Astrocyte (in vitro differentiated cells and primary cell): ENCODE results near the gene PCMT1. TPM values are rescaled to one million over a fixed set of nuclear protein-coding genes. Genes with fewer than 3 reads are reported as not detected.

Experiments used
- DNase-seq: peaks from one replicate; pipeline ENCODE4 v3.0.0-alpha.2; 2010; ENCODE audit warnings: low read depth
- FAIRE-seq: peaks from 2 replicates; lab custom pipeline; 2011; peaks lifted over from hg19 to GRCh38; lab: Jason Lieb, UNC
- H2AFZ ChIP-seq: 2 replicates; pipeline ENCODE4 v1.6.0; 2012; ENCODE audit warnings: low read depth, low read length, inconsistent platforms
- H3K27ac ChIP-seq: 2 replicates; pipeline ENCODE4 v1.5.1; 2011; ENCODE audit warnings: low read depth, low read length, inconsistent platforms
- H3K27me3 ChIP-seq: 2 replicates; pipeline ENCODE4 v1.6.0; 2011; ENCODE audit warnings: low read length, inconsistent platforms; ENCODE audit not compliant: insufficient read depth
- H3K36me3 ChIP-seq: 2 replicates; pipeline ENCODE4 v1.5.1; 2011; ENCODE audit warnings: low read length, inconsistent platforms; ENCODE audit not compliant: insufficient read depth
- H3K4me1 ChIP-seq: 2 replicates; pipeline ENCODE4 v1.5.1; 2011; ENCODE audit warnings: low read length, inconsistent platforms; ENCODE audit not compliant: insufficient read depth
- H3K4me2 ChIP-seq: 2 replicates; pipeline ENCODE4 v1.6.0; 2012; ENCODE audit warnings: low read length, inconsistent platforms
- H3K4me3 ChIP-seq: 2 replicates; pipeline ENCODE4 v1.5.1; 2011; ENCODE audit warnings: low read depth, mild to moderate bottlenecking, low read length, inconsistent platforms; ENCODE audit not compliant: insufficient read depth
- H3K79me2 ChIP-seq: 2 replicates; pipeline ENCODE4 v1.6.0; 2012; ENCODE audit warnings: mild to moderate bottlenecking, low read length, inconsistent platforms; ENCODE audit not compliant: insufficient read depth
- H3K9ac ChIP-seq: 2 replicates; pipeline ENCODE4 v1.6.0; 2012; ENCODE audit warnings: mild to moderate bottlenecking, low read length, inconsistent platforms
- H3K9me3 ChIP-seq: 2 replicates; pipeline ENCODE4 v1.5.1; 2012; ENCODE audit warnings: low read depth, mild to moderate bottlenecking, low read length, inconsistent platforms; ENCODE audit not compliant: insufficient read depth
- H4K20me1 ChIP-seq: 2 replicates; pipeline ENCODE4 v1.6.0; 2012; ENCODE audit warnings: low read length, inconsistent platforms; ENCODE audit not compliant: insufficient read depth
- H3K27ac Mint-ChIP-seq: one replicate; pipeline ENCODE4 v1.8.0; 2021; ENCODE audit warnings: mild to moderate bottlenecking, mixed read lengths; ENCODE audit not compliant: unreplicated experiment
- H3K27me3 Mint-ChIP-seq: one replicate; pipeline ENCODE4 v1.8.0; 2021; ENCODE audit warnings: low read depth, mixed read lengths; ENCODE audit not compliant: unreplicated experiment
- H3K36me3 Mint-ChIP-seq: one replicate; pipeline ENCODE4 v1.8.0; 2021; ENCODE audit warnings: low read depth, mixed read lengths; ENCODE audit not compliant: unreplicated experiment
- H3K4me1 Mint-ChIP-seq: one replicate; pipeline ENCODE4 v1.8.0; 2021; ENCODE audit warnings: low read depth, mixed read lengths; ENCODE audit not compliant: unreplicated experiment
- H3K4me3 Mint-ChIP-seq: one replicate; pipeline ENCODE4 v1.8.0; 2021; ENCODE audit warnings: mild to moderate bottlenecking, moderate library complexity, mixed read lengths; ENCODE audit not compliant: unreplicated experiment
- H3K9me3 Mint-ChIP-seq: one replicate; pipeline ENCODE4 v1.8.0; 2021; ENCODE audit warnings: mild to moderate bottlenecking, mixed read lengths; ENCODE audit not compliant: unreplicated experiment
- EZH2 ChIP-seq: IDR thresholded peaks from 2 replicates; pipeline ENCODE4 v1.6.1; 2012; ENCODE audit warnings: mild to moderate bottlenecking, low read length, inconsistent platforms; ENCODE audit not compliant: insufficient read depth
- total RNA-seq: library from RNA; stranded (reverse); gene quantifications from 2 replicates; pipeline ENCODE4 v1.2.1, GENCODE V29; 2021
- TF ChIP-seq, protein P1 (sequence below): IDR thresholded peaks from 2 replicates; pipeline ENCODE4 v1.5.1; 2011; ENCODE audit warnings: low read depth, mild to moderate bottlenecking, inconsistent platforms, low read length, moderate library complexity; ENCODE audit not compliant: insufficient read depth

The PCMT1 gene
- total RNA-seq, 1 donor from 2014 or later: 127 TPM

DNA sequence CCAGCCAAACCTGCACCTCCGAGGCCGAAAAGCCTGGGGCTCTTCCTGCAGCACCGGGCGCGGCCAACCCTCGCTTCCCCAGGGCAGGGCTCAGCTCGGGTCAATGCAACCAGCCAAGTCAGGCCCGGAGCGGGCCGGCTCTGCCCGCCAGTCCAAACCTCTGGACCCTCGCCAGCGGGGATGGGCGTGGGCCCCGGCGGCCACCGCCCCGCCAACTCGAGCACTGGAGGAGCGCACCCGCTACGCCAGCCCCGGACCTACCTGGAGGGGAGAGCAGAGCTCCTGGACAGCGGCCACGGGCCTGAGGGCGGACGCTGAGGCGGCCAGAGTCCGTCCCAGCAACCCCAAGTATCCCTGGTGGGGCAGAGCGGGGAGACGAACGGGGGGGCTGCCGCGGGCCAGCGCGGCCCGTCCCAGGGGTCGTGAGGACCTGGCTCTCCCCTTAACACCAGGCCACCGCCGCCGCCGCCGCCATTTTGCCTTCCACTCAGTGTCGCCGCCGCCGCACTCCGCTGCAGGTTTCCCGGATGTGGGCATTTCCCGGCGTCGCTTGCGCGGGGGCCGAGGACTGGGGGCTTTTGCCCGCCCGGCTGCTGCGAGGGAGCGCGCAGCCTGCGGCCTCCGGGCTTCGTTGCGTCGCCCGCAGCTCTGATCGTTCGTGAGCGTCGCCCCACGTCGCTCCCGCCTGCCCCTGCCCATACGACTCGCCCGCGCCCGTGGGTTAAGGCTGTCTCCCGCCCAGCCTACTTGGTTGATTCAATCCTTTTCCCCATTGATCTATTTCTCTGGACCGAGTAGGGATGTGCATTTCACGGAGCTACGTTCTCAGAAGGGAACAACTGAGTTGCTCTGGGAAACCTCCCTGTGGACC lies 31.7 kb upstream of the PCMT1 start, which contains the start of gene LATS1:
Gene LATS1 (minus strand): TSS at position 514 of the 871 bp plus-strand sequence. CDS start 15,975 bp downstream, outside the sequence.
- H3K4me2 ChIP-seq: peak within 1 kb of the TSS; percentile 93
- peaks cover 56% of the 10 kb centered on the region for H3K79me2 ChIP-seq
- DNase-seq: peak; percentile 70

DNA sequence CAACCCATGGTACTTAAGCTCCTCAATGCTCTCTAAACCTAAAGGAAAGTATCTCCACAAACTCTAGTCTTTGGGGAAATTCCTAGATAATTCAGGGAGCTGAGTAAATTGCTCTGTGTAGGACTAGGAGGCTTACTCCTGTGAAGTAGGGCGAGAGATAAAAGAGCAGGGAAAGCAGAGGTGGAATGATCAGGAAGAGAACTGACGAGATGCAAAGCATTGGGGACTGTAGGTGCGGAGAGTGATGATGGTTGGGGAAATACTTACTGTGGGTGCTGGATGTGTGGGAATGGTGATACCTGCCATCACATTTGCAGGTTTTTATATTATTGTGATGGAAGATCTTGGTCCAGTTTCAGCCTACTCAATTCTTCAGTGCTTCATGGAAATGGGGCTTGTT lies 30.0 kb upstream of the PCMT1 start:
- no peak overlapping the region for H3K27ac Mint-ChIP-seq
- Histone ChIP-seq H3K27me3 (no peaks in the 10 kb centered on the region), H2AFZ (no peak overlapping the region), H3K4me3 (no peak overlapping the region), H3K36me3 (no peaks in the 10 kb centered on the region), H4K20me1 (peaks cover 16% of the 10 kb centered on the region), H3K9me3 (no peaks in the 10 kb centered on the region), H3K9ac (no peak overlapping the region), H3K27ac (no peak overlapping the region), H3K79me2 (peaks cover 40% of the 10 kb centered on the region), H3K4me1 (peaks cover 8% of the 10 kb centered on the region), H3K4me2 (no peak overlapping the region)
- no peaks in the 10 kb centered on the region for H3K36me3 Mint-ChIP-seq
- H3K4me3 Mint-ChIP-seq: no peak overlapping the region
- TF ChIP-seq, protein P1, sequence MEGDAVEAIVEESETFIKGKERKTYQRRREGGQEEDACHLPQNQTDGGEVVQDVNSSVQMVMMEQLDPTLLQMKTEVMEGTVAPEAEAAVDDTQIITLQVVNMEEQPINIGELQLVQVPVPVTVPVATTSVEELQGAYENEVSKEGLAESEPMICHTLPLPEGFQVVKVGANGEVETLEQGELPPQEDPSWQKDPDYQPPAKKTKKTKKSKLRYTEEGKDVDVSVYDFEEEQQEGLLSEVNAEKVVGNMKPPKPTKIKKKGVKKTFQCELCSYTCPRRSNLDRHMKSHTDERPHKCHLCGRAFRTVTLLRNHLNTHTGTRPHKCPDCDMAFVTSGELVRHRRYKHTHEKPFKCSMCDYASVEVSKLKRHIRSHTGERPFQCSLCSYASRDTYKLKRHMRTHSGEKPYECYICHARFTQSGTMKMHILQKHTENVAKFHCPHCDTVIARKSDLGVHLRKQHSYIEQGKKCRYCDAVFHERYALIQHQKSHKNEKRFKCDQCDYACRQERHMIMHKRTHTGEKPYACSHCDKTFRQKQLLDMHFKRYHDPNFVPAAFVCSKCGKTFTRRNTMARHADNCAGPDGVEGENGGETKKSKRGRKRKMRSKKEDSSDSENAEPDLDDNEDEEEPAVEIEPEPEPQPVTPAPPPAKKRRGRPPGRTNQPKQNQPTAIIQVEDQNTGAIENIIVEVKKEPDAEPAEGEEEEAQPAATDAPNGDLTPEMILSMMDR: no peak
- no peak for TF ChIP-seq EZH2
- no peak for FAIRE-seq
- H3K4me1 Mint-ChIP-seq: peaks cover 11% of the 10 kb centered on the region
- H3K9me3 Mint-ChIP-seq: no peaks in the 10 kb centered on the region
- no peak for DNase-seq
- no peaks in the 10 kb centered on the region for H3K27me3 Mint-ChIP-seq

More for the DNA sequence above, 31.7 kb upstream of the PCMT1 start, which contains the start of gene LATS1:
- peak within 1 kb of the TSS; percentile 95 for H3K27ac ChIP-seq
- peak within 1 kb of the TSS; percentile 81 for H3K4me3 ChIP-seq
- peaks cover 24% of the 10 kb centered on the region for H4K20me1 ChIP-seq
- peak within 1 kb of the TSS; percentile 96 for H3K4me3 Mint-ChIP-seq
- no peaks in the 10 kb centered on the region for H3K36me3 Mint-ChIP-seq
- peak within 1 kb of the TSS; percentile 95 for H3K27ac Mint-ChIP-seq
- no peaks in the 10 kb centered on the region for H3K27me3 Mint-ChIP-seq
- no peak for TF ChIP-seq EZH2
- no peaks in the 10 kb centered on the region for H3K36me3 ChIP-seq
- no peaks in the 10 kb centered on the region for H3K27me3 ChIP-seq
- H3K9me3 Mint-ChIP-seq: no peaks in the 10 kb centered on the region
- H2AFZ ChIP-seq: peak within 1 kb of the TSS; percentile 85
- no peak for FAIRE-seq
- H3K4me1 Mint-ChIP-seq: peaks cover 11% of the 10 kb centered on the region
- peak within 1 kb of the TSS; percentile 99 for H3K9ac ChIP-seq
- H3K9me3 ChIP-seq: no peaks in the 10 kb centered on the region
- peaks cover 8% of the 10 kb centered on the region for H3K4me1 ChIP-seq

DNA sequence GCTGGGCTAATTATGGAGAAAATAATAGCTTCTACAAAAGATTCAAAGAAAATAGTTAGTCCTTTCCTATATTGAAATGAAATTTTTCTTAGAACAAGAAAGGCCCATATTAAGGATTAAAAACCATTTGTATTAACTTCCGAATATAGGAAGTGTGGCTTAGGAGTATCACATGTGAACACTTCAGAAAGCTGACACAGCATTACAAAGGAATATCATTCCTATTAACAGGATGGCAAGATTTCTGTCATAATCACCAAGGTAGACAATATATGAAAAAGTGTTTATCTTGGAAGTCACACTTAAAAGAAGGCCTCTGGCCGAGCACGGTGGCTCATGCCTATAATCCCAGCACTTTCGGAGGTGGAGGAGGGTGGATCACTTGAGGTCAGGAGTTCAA lies 26.3 kb upstream of the PCMT1 start:
- Histone ChIP-seq H2AFZ (no peak overlapping the region), H3K4me2 (no peak overlapping the region), H3K79me2 (peaks cover 4% of the 10 kb centered on the region), H3K4me3 (no peak overlapping the region), H4K20me1 (no peaks in the 10 kb centered on the region), H3K36me3 (peaks cover 12% of the 10 kb centered on the region), H3K9ac (no peak overlapping the region), H3K27ac (no peak overlapping the region), H3K27me3 (no peaks in the 10 kb centered on the region), H3K9me3 (no peaks in the 10 kb centered on the region), H3K4me1 (no peaks in the 10 kb centered on the region)
- Mint-ChIP-seq H3K4me1 (peaks cover 2% of the 10 kb centered on the region), H3K4me3 (no peak overlapping the region), H3K9me3 (no peaks in the 10 kb centered on the region), H3K36me3 (no peaks in the 10 kb centered on the region), H3K27ac (no peak overlapping the region), H3K27me3 (no peaks in the 10 kb centered on the region)
- TF ChIP-seq EZH2: no peak
- TF ChIP-seq, protein P1: no peak
- DNase-seq (no peak), FAIRE-seq (no peak)
